GM12878 (cell line): Measurements from ENCODE around the gene GSTA4. TPM values are rescaled to one million over a fixed set of nuclear protein-coding genes. Genes with fewer than 3 reads are reported as not detected.

Source experiments
- ATAC-seq: fragments of 200-7000 bp; cut with Tn5 transposase; 3 replicates; pipeline ENCODE4 v1.9.1; 2020; ENCODE audit warnings: mild to moderate bottlenecking, moderate library complexity
- BruUV-seq: library from RNA; stranded (reverse); fragments of 400-500 nt; replicated peaks from 2 replicates; lab custom pipeline; 2021; lab: Mats Ljungman, UMichigan
- CTCF ChIA-PET: fragments of 300-600 bp; sonication (Branson Sonifier 250); formaldehyde crosslinking; extraction: SDS; loops from one replicate; lab custom pipeline; 2021; ENCODE audit warnings: inconsistent platforms; lab: Yijun Ruan, JAX
- POLR2A ChIA-PET: fragments of 350-600 bp; formaldehyde crosslinking; extraction: SDS; loops from one replicate; lab custom pipeline; 2021; ENCODE audit warnings: inconsistent platforms; lab: Charles Lee
- RAD21 ChIA-PET: fragments of 300-600 bp; sonication (Branson Sonifier 250); formaldehyde crosslinking; loops from one replicate; lab custom pipeline; 2023; ENCODE audit warnings: antibody characterized with exemption; ENCODE audit not compliant: unreplicated experiment; lab: Charles Lee
- SMC1A ChIA-PET: fragments of 300-600 bp; sonication (Branson Sonifier 250); formaldehyde crosslinking; loops from one replicate; lab custom pipeline; 2023; ENCODE audit not compliant: unreplicated experiment, uncharacterized antibody; lab: Charles Lee
- DNase-seq: peaks from one replicate; pipeline ENCODE4 v3.0.0-alpha.2; 2011; ENCODE audit warnings: low read depth, low spot score
- FAIRE-seq: peaks from 3 replicates; lab custom pipeline; 2011; peaks lifted over from hg19 to GRCh38; lab: Jason Lieb, UNC
- H2AFZ ChIP-seq: 2 replicates; pipeline ENCODE4 v1.6.0; 2011; ENCODE audit warnings: low read depth, low read length, control low read depth; ENCODE audit not compliant: control insufficient read depth
- H3K27ac ChIP-seq: 2 replicates; pipeline ENCODE4 v1.5.1; 2011; ENCODE audit warnings: control low read depth; ENCODE audit not compliant: control insufficient read depth, insufficient read depth
- H3K27me3 ChIP-seq, 2 experiments: replicated peaks in 1 of 2; 2 replicates each; pipeline versions ENCODE4 v1.6.0 to v1.6.1; 2011; ENCODE audit warnings: low read length in 1 of 2; ENCODE audit not compliant: control insufficient read depth in 2 of 2, insufficient read depth in 2 of 2
- H3K36me3 ChIP-seq, 2 experiments: 2 replicates each; pipeline ENCODE4 v1.5.1; 2011; ENCODE audit warnings: low read length in 1 of 2; ENCODE audit not compliant: control insufficient read depth in 2 of 2, insufficient read depth in 2 of 2
- H3K4me1 ChIP-seq: 2 replicates; pipeline ENCODE4 v1.6.1; 2011; ENCODE audit warnings: mild to moderate bottlenecking, low read length, moderate library complexity, mixed read lengths; ENCODE audit not compliant: control insufficient read depth, insufficient read depth
- H3K4me2 ChIP-seq: 2 replicates; pipeline ENCODE4 v1.6.0; 2011; ENCODE audit warnings: control low read depth; ENCODE audit not compliant: control insufficient read depth, insufficient read depth
- H3K4me3 ChIP-seq: fragments of 200-600 bp; sonication (generic); 2 replicates; pipeline ENCODE4 v1.5.1; 2016
- H3K79me2 ChIP-seq: 2 replicates; pipeline ENCODE4 v1.6.0; 2011; ENCODE audit warnings: low read length; ENCODE audit not compliant: control insufficient read depth, insufficient read depth
- H3K9ac ChIP-seq: 2 replicates; pipeline ENCODE4 v1.8.0; 2011; ENCODE audit warnings: low read length, control low read depth, mixed read lengths; ENCODE audit not compliant: control insufficient read depth, insufficient read depth
- H3K9me3 ChIP-seq: replicated peaks from 3 replicates; pipeline ENCODE4 v1.5.1; 2011; ENCODE audit warnings: mild to moderate bottlenecking, low read length; ENCODE audit not compliant: control insufficient read depth, insufficient read depth
- H4K20me1 ChIP-seq: 2 replicates; pipeline ENCODE4 v1.6.0; 2011; ENCODE audit not compliant: control insufficient read depth, insufficient read depth
- IRF4 ChIP-seq: IDR thresholded peaks from 2 replicates; pipeline ENCODE4 v1.6.1; 2011; ENCODE audit warnings: low read depth, low read length
- MTA2 ChIP-seq: fragments of 450-650 bp; IDR thresholded peaks from 2 replicates; pipeline ENCODE4 v1.6.1; 2016; ENCODE audit warnings: low read depth, mild to moderate bottlenecking, moderate library complexity
- MTA3 ChIP-seq: IDR thresholded peaks from 2 replicates; pipeline ENCODE4 v1.6.1; 2012; ENCODE audit warnings: low read length, inconsistent platforms, borderline replicate concordance
- MXI1 ChIP-seq: fragments of 150-350 bp; IDR thresholded peaks from 2 replicates; pipeline ENCODE4 v1.6.1; 2011; ENCODE audit warnings: low read depth, mild to moderate bottlenecking, inconsistent platforms, low read length, improper control_type of control experiment
- NFYB ChIP-seq: IDR thresholded peaks from 2 replicates; pipeline ENCODE4 v1.6.1; 2011; ENCODE audit warnings: low read depth, mild to moderate bottlenecking, low read length, improper control_type of control experiment, moderate library complexity; ENCODE audit not compliant: insufficient read depth
- NR2C1 ChIP-seq: fragments of 450-650 bp; IDR thresholded peaks from 2 replicates; pipeline ENCODE4 v1.6.1; 2017; ENCODE audit warnings: antibody characterized with exemption, mild to moderate bottlenecking, moderate library complexity
- SPI1 ChIP-seq: IDR thresholded peaks from 2 replicates; pipeline ENCODE4 v1.6.1; 2011; ENCODE audit warnings: low read depth, mild to moderate bottlenecking, low read length, moderate library complexity, borderline replicate concordance; ENCODE audit not compliant: insufficient read depth
- TCF12 ChIP-seq: IDR thresholded peaks from 2 replicates; pipeline ENCODE4 v1.6.1; 2011; ENCODE audit warnings: low read depth, mild to moderate bottlenecking, low read length
- ZBED1 ChIP-seq: IDR thresholded peaks from 2 replicates; pipeline ENCODE4 v1.6.1; 2016; ENCODE audit warnings: borderline replicate concordance
- WGBS: methylation state at CpG from one replicate; pipeline ENCODE4 v1.1.6; 2016; ENCODE audit warnings: low lambda C conversion rate; ENCODE audit not compliant: insufficient replicate concordance, insufficient coverage; ENCODE audit errors: missing lambda C conversion rate; 5-methylcytosine and 5-hydroxymethylcytosine counted together
- in situ Hi-C: fragments of 300-500 bp; cut with MboI; formaldehyde crosslinking; loops from 9 replicates; pipeline ENCODE4 v1.14.3; 2018; ENCODE audit warnings: mixed read lengths
- intact Hi-C: fragments of 100-400 bp; cut with micrococcal nuclease; formaldehyde crosslinking; loops from one replicate; pipeline ENCODE4 v1.14.2; 2022; ENCODE audit not compliant: unreplicated experiment
- polyA plus RNA-seq, 11 experiments: library from polyadenylated mRNA; depleted of rRNA in 4 of 11; unstranded in 6 of 11; stranded (reverse) in 5 of 11; fragments of >200 nt; fragmentation: Nextera tagmentation in 4 of 11; fragmentation: Illumina TruSeq in 1 of 11; extraction: Ambion mirVana in 4 of 11; extraction: Trizol in 1 of 11; gene quantifications; 1 replicate in 1 of 11; 2 replicates in 10 of 11; pipeline versions ENCODE4 v1.2.1 to v1.2.3, GENCODE V29; 2011 to 2016; ENCODE audit warnings: inconsistent platforms in 2 of 11, missing spikeins in 2 of 11, low read depth in 1 of 11
- total RNA-seq, 4 experiments: library from RNA; depleted of rRNA in 3 of 4; stranded (reverse); fragments of >200 nt in 3 of 4; fragmentation: Illumina TruSeq in 1 of 4; extraction: Trizol in 1 of 4; gene quantifications; 2 replicates each; pipeline versions ENCODE4 v1.2.1 to v1.2.3, GENCODE V29; 2013 to 2021
- TF ChIP-seq, protein P1 (sequence below): IDR thresholded peaks from 2 replicates; pipeline ENCODE4 v1.6.1; 2012; ENCODE audit warnings: mild to moderate bottlenecking, low read depth, low read length
- TF ChIP-seq, protein P2 (sequence below): IDR thresholded peaks from 2 replicates; pipeline ENCODE4 v1.6.1; 2011; ENCODE audit warnings: borderline replicate concordance, low read depth, mild to moderate bottlenecking, moderate library complexity, low read length; ENCODE audit not compliant: insufficient read depth, poor library complexity, severe bottlenecking

GSTA4 gene
- total and polyA plus RNA-seq, 10 of the 15 experiments (the other 5 are each of a cell fraction or from before 2014, with no cell fraction given): 1.9 to 9.7 (median 4.4) TPM

DNA sequence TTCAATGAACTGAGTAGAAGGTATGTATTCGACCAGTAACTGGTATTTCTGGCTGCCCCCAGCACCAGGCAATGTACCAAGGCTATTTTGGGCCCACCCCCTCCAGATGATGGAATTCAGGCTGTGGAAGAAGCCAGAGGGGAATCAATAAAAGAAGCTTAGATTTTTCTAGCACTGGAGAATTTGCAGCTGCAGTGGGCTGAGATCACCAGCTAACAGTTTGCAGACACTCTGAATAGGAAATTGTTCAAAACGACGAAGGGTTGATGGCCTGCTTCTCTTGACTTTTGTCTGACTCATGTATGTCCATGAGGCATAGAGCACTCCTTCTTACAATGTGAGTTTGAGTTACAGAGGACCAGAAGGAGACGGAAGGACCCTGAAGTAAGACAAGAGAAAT, 37.8 kb upstream of the GSTA4 start:
- Histone ChIP-seq H3K27ac (no peak overlapping the region), H3K4me2 (no peak overlapping the region), H4K20me1 (no peaks in the 10 kb centered on the region; the same call in 1 of the 2 replicates), H2AFZ (no peak overlapping the region), H3K4me1 (no peaks in the 10 kb centered on the region), H3K9me3 (no peaks in the 10 kb centered on the region), H3K27me3 (no peaks in the 10 kb centered on the region), H3K36me3 (no peaks in the 10 kb centered on the region; a peak in 1 of 4 replicates), H3K79me2 (no peaks in the 10 kb centered on the region), H3K4me3 (no peak overlapping the region), H3K9ac (no peak overlapping the region)
- FAIRE-seq (no peak), DNase-seq (no peak), ATAC-seq (no peak)
- 91% methylated on average over 4 of the region's 4 CpGs for WGBS
- BruUV-seq: no TSS peak
- in situ Hi-C loops (no loop called here), intact Hi-C loops (no loop called here)
- CTCF ChIA-PET: interaction anchor here (0.6 to 1.0 kb wide), 2 partner anchors 11 to 695 kb away, joined by 3 to 4 read pairs; no protein-coding TSS in a partner anchor
- POLR2A ChIA-PET: no interaction called here
- SMC1A ChIA-PET: no interaction called here
- TF ChIP-seq MXI1 (no peak), ZBED1 (no peak), NFYB (no peak), NR2C1 (no peak), TCF12 (no peak), IRF4 (no peak), MTA2 (no peak), SPI1 (no peak), MTA3 (no peak)
- TF ChIP-seq, protein P1, sequence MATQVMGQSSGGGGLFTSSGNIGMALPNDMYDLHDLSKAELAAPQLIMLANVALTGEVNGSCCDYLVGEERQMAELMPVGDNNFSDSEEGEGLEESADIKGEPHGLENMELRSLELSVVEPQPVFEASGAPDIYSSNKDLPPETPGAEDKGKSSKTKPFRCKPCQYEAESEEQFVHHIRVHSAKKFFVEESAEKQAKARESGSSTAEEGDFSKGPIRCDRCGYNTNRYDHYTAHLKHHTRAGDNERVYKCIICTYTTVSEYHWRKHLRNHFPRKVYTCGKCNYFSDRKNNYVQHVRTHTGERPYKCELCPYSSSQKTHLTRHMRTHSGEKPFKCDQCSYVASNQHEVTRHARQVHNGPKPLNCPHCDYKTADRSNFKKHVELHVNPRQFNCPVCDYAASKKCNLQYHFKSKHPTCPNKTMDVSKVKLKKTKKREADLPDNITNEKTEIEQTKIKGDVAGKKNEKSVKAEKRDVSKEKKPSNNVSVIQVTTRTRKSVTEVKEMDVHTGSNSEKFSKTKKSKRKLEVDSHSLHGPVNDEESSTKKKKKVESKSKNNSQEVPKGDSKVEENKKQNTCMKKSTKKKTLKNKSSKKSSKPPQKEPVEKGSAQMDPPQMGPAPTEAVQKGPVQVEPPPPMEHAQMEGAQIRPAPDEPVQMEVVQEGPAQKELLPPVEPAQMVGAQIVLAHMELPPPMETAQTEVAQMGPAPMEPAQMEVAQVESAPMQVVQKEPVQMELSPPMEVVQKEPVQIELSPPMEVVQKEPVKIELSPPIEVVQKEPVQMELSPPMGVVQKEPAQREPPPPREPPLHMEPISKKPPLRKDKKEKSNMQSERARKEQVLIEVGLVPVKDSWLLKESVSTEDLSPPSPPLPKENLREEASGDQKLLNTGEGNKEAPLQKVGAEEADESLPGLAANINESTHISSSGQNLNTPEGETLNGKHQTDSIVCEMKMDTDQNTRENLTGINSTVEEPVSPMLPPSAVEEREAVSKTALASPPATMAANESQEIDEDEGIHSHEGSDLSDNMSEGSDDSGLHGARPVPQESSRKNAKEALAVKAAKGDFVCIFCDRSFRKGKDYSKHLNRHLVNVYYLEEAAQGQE: no peak
- TF ChIP-seq, protein P2, sequence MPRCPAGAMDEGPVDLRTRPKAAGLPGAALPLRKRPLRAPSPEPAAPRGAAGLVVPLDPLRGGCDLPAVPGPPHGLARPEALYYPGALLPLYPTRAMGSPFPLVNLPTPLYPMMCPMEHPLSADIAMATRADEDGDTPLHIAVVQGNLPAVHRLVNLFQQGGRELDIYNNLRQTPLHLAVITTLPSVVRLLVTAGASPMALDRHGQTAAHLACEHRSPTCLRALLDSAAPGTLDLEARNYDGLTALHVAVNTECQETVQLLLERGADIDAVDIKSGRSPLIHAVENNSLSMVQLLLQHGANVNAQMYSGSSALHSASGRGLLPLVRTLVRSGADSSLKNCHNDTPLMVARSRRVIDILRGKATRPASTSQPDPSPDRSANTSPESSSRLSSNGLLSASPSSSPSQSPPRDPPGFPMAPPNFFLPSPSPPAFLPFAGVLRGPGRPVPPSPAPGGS: no peak
- RAD21 ChIA-PET: no interaction called here
